ENCODE measurements around the gene PRAMEF18.
"Not testable (repeated sequence)": the region's sequence is repeated elsewhere in the genome, so short reads cannot be mapped to it uniquely, and the experiment has no call there.

Gene PRAMEF18

GRCh38 chr1:13225675-13226204, at the start of gene PRAMEF18:
Gene PRAMEF18 (minus strand): TSS chr1:13226154. CDS start chr1:13226106, 48 bp downstream.
- DNase-seq (ENCODE audit: low spot score) = not testable (repeated sequence)

DNA sequence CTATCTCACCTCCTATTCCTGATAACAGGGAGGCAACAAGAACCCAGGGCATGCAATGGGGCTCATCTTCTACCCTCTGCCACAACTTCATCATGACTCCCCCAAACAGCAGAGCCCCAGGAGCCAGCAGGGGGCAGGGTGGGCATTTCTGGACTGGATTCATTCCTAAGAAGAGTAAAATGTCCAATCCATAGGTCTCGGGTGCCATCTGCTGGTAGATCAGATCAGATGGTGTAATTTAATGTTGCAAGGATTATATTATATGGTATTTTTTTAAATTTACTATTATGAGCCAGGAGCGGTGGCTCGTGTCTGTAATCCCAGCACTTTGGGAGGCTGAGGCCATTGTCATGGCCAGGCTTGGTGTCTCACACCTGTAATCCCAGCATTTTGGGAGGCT, 39.2 kb upstream of the PRAMEF18 start:
- DNase-seq (ENCODE audit: low spot score) = not testable (repeated sequence)

- not testable (repeated sequence) for DNase-seq (ENCODE audit: low spot score)
Measured at GRCh38 chr1:13253898-13254297, 27.9 kb upstream of the PRAMEF18 start, which contains the start of gene PRAMEF5. Gene PRAMEF5 (plus strand): TSS chr1:13254198. CDS start chr1:13259269, 5,071 bp downstream.

DNA sequence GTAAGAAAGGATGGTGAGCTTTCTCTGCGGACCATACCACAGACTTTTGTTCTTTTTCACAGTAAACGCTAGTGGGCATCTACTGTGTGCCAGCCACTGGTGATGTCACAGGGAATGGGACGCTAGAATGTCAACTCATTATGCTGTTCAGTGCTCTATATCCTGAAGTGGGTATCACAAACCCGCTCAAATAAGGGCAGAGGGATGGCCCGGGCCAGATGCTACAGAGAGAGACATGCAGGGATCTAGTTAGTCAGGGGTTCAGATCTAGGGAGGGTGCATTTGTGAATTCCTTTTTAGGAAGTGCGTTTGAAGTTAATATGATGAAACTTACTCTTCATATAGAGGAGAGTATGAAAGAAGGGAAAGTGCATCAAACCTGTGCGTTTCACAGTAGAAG, 21.2 kb upstream of the PRAMEF18 start:
- DNase-seq (ENCODE audit: low spot score) = not testable (repeated sequence)

DNA sequence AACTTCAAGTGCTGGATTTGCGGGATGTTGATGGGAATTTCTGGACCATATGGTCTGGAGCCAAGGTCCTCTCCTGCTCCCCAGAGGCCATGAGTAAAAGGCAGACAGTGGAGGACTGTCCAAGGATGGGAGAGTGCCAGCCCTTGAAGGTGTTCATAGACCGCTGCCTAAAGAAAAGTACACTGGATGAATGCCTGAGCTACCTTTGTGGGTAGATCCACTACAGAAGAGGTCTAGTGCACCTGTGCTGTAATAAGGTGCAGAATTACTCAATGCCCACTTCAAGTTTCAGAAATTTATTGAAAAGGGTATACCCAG, 20.6 kb upstream of the PRAMEF18 start:
- DNase-seq (ENCODE audit: low spot score) = not testable (repeated sequence)

- DNase-seq (ENCODE audit: low spot score) = not testable (repeated sequence)
Measured at GRCh38 chr1:13245841-13246553, 20.0 kb upstream of the PRAMEF18 start.

- not testable (repeated sequence) for DNase-seq (ENCODE audit: low spot score)
Measured at GRCh38 chr1:13243536-13244263, 17.7 kb upstream of the PRAMEF18 start.

GRCh38 chr1:13239633-13240032, 13.7 kb upstream of the PRAMEF18 start:
- not testable (repeated sequence) for DNase-seq (ENCODE audit: low spot score)

GRCh38 chr1:13237572-13237971, 11.6 kb upstream of the PRAMEF18 start:
- not testable (repeated sequence) for DNase-seq (ENCODE audit: low spot score)

- not testable (repeated sequence) for DNase-seq (ENCODE audit: low spot score)
Measured at GRCh38 chr1:13234057-13234456, 8.1 kb upstream of the PRAMEF18 start.

DNA sequence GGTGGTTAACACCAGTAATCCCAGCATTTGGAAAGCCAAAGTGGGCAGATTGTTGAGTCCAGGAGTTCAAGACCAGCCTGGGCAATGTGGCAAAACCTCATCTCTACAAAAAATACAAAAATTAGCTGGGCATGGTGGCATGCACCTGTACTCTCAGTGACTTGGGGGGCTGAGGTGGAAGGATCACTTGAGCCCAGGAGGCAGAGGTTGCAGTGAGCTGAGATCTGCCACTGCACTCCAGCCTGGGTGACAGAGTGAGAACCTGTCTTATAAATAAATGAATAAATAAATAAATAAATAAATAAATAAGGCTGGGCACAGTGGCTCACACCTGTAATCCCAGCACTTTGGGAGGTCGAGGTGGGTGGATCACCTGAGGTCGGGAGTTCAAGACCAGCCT, 6.1 kb upstream of the PRAMEF18 start:
- not testable (repeated sequence) for DNase-seq (ENCODE audit: low spot score)

DNA sequence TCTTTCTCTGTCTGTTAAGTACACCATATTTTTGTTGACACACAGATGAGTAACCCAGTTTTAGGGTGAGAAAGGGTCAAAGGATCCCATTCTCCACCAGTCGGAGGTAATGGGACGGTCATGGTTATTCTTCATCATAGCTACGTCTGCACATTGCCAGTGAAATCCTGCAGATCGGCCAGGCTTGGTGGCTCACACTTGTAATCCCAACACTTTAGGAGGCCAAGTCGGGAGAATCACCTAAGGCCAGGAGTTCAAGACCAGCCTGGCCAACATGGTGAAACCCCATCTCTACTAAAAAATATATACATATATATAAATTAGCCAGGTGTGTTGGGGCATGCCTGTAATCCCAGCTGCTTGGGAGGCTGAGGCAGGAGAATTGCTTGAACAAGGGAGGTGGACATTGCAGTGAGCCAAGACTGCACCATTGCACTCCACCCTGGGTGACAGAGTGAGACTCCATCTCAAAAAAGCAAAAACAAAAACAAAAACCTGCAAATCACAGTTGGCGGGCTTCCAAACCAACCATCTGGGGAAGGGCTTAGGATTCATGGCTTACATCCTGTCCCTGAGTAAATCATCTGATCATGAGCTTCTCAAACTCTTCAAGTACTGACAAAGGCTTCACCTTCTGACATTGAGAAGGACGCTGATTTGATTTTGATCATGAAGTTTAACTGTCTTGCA, 5.3 kb upstream of the PRAMEF18 start:
- not testable (repeated sequence) for DNase-seq (ENCODE audit: low spot score)

- not testable (repeated sequence) for DNase-seq (ENCODE audit: low spot score)
Measured at GRCh38 chr1:13230601-13231000, 4.6 kb upstream of the PRAMEF18 start.

DNA sequence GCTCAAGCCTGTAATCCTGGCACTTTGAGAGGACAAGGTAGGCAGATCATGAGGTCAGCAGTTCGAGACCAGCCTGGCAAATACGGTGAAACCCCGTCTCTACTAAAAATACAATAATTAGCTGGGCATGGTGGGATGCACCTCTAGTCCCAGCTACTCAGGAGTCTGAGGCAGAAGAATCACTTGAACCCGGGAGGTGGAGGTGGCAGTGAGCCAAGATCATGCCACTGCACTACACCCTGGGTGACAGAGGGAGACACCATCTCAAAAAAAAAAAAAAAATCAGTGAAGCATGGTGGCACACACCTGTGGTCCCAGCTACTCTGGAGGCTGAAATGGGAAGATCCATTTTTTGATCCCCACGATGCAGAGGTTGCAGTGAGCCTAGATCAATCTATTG, 4.1 kb upstream of the PRAMEF18 start:
- not testable (repeated sequence) for DNase-seq (ENCODE audit: low spot score)

- DNase-seq (ENCODE audit: low spot score) = no peak
Measured at GRCh38 chr1:13228343-13228781, 2.4 kb upstream of the PRAMEF18 start.

DNA sequence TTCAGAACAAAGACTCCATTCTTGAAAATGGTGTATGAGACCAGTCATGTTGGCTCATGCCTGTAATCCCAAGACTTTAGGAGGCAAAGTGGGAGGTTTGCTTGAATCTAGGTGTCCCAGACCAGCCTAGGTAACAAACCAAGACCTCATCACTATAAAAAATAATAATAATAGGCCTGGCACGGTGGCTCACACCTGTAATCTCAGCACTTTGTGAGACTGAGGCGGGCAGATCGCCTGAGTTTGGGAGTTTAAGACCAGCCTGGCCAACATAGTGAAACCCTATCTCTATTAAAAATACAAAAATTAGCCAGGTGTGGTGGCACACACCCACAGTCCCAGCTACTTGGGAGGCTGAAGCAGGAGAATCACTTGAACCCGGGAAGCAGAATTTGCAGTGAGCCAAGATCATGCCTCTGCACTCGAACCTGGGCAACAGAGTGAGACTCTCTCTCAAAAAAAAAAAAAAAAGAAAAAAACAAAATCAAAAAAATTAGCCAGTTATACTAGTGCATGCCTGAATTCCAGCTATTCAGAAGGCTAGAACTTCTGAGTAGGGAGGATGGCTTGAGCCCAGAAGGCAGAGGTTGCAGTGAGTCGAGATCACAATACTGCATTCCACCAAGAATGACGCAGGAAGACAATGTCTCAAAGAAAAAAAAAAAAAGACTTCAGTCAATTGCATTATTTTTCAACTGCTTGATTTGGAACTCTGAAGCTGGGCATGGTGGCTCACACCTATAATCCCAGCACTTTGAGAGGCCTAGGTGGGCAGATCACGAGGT, 1.5 kb upstream of the PRAMEF18 start:
- not testable (repeated sequence) for DNase-seq (ENCODE audit: low spot score)

DNA sequence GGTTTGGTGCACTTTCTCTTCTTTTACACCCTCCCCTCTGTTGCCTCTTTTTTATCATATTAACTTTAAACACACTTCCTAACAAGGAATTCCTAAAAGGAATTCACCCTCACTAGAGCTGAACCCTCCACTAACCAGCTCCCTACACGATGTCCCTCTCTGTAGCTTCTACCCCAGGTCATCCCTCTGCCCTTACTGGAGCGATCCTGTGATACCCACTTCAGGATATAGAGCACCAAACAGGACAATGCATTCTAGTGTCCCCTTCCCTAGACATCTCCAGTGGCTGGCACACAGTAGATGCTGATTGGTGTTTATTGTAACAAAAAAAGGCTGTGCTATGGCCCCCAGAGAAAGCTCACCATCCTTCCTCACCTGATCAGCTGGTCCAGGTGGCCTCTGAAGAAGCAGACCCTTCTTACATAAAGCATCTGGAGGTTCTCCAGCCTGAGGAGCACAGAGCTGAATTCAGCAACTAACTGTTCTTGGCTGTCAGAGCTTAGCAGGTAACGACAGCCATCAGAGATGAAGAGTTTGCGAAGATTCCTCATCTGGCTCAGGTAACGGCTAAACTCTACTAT, 1.4 kb downstream of the PRAMEF18 start:
- no peak for DNase-seq (ENCODE audit: low spot score)

GRCh38 chr1:13222788-13223187, 3.2 kb downstream of the PRAMEF18 start:
- not testable (repeated sequence) for DNase-seq (ENCODE audit: low spot score)

DNA sequence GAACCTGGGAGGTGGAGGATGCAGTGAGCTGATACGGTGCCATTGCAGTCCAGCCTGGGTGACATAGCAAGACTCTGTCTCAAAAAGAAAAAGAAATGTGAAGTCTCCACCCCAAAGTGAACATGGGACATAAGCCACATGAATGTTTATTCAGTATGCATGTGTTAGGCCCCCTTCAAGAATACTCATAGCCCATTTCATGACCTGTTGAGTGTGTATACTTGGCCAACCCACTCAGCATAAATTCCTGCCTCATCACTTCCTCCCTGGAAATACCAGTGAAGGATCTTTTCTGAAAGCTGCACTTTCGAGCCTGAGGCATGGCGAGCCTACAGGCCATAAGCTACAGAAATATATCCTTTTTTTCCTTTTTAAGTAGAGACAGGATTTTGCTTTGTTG, 6.8 kb downstream of the PRAMEF18 start:
- DNase-seq (ENCODE audit: low spot score) = not testable (repeated sequence)

DNA sequence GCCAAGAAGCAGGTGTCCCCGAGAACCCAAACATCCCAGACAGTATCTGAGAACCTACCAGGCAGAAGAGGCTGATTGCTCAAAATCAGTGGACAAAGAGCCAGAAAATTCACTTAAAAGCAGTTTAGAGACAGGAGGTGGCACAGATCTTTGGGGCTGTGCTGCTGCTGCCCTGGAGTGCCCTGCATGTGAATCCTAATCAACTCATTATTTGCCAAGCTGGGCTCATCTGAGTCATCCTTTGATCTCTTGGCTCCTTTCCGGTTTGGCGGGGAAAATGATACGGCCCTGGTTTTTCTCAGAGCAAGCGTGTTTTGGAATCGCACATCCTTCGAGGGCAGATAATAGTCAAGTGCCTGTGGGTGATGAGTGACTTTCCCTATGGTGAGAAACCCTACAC, 9.3 kb downstream of the PRAMEF18 start:
- not testable (repeated sequence) for DNase-seq (ENCODE audit: low spot score)

GRCh38 chr1:13208712-13209111, 17.2 kb downstream of the PRAMEF18 start:
- not testable (repeated sequence) for DNase-seq (ENCODE audit: low spot score)
